Measurements from ENCODE around the gene COQ10B.
"Not testable (repeated sequence)": the region's sequence is repeated elsewhere in the genome, so short reads cannot be mapped to it uniquely, and the experiment has no call there.

COQ10B gene

DNA sequence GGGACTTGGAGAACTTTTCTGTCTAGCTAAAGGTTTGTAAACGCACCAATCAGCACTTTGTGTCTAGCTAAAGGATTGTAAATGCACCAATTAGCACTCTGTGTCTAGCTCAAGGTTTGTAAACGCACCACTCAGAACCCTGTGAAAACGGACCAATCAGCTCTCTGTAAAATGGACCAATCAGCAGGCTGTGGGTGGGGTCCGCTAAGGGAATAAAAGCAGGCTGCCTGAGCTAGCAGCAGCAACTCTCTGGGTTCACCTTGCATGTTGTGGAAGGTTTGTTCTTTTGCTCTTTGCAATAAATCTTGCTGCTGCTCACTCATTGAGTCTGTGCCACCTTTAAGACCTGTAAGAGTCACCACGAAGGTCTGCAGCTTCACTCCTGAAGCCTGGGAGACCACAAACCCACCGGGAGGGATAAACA, 2.4 kb upstream of the COQ10B start:
- not testable (repeated sequence) for DNase-seq (ENCODE audit: low read depth in 2 of 2)

DNA sequence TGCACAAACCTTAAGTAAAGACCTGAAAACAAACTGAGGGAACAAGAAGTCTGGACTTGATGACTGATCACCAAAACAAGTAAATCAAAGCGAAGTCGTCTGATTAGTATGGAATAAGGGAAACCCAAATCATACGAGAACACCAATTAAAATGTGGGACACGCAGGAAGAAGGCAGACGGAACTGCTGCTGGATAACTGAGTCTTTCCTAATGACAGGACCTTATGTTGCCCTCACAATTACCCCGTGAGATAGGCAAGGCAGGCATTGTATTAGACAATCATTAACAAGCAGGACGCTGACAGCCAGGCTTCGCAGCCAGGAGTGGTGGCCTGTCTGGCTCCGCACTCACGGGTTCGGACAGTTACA, 614 bp upstream of the COQ10B start:
- DNase-seq (ENCODE audit: low read depth in 2 of 2) = no peak

DNA sequence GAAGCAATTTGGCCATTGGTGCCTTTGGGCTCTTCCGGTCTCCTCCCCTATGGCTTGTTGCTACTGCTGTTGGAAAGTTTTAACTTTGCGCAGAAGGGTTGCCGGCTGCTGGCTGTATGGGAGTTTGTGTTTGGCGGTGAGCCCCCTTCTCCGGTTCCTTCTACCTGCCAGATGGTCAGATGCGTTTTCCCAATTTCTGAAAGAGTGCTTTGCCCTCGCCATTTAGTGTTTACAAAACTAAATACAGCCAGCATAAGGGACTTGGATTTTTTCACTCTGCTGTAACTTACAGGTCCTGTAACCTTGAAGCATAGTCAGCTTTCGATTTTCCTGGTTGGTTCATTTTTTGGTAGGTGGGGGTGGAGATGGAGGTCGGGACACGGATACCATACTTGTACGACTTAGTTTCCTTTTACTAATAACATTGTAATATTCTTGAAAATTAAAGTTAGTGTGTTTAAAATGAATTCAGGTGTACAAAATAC, 604 bp downstream of the COQ10B start:
- DNase-seq (ENCODE audit: low read depth in 2 of 2) = no peak

DNA sequence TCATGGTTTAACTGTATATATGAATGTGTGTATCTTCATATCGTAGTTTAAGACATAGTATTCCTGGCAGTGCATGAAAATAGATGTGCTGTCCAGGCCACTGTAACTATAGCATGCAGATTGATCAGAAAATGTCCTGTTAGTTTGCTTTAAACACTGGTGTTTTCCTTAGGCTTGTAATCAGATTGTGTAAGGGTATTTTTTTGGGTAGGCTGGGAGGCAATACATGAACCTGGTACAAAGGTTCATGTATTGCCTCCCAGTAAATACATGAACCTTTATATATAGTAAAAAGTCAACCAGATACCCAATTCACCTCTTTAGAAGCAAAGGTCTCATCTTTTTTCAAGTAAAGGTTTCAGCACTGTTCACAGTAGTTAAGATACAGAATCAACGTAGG, 1.6 kb downstream of the COQ10B start:
- DNase-seq (ENCODE audit: low read depth in 2 of 2) = no peak

DNA sequence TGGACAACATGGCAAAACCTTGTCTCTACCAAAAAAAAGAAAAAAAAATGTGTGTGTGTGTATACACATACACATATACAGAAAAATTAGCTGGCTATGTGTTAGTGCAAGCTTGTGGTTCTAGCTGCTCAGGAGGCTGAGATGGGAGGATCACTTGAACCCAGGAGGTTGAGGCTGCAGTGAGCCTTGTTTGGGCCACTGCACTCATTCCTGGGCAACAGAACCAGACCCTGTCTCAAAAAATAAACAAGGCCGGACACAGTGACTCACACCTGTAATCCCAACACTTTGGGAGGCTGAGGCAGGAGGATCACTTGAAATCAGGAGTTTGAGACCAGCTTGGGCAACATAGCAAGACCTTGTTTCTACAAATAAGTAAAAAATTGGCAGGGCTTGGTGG, 2.1 kb downstream of the COQ10B start:
- DNase-seq (ENCODE audit: low read depth in 2 of 2) = no peak

DNA sequence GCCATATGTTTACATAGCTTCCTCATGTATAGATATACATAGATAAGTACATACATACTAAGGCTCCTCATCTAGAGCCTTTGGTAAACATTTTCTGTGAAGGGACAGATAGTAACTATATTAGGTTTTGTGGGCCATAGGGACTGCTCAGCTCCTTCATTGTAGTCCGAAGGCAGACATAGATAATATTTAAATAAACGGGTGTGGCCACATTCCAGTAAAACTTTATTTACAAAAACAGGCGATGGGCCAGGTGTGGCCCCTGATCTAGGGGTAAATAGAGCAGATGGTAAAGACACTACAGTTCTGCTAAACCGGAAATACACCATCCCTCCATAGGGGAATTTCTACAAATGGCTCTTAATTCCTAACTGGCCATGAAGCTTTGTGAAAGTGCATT, 7.3 kb downstream of the COQ10B start:
- DNase-seq (ENCODE audit: low read depth in 2 of 2) = no peak

DNA sequence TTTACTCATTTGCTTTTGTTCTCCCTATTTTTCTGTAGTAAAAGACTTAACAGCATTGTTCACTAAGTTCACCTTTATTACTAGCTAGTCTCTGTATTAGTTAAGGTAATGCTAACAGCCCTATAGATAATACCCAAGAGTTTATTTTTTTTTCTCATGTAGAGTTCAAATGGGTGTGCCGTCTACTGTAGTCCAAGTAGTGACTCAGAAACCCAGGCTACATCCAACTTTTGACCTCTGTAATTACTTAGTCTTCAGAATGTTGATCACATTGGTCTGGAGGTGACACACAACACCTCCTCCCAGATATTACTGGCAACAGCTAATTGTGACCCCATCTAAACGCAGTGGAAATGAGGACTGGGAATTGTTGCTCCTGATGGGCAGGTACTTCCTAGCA, 7.7 kb downstream of the COQ10B start:
- DNase-seq (ENCODE audit: low read depth in 2 of 2) = no peak

DNA sequence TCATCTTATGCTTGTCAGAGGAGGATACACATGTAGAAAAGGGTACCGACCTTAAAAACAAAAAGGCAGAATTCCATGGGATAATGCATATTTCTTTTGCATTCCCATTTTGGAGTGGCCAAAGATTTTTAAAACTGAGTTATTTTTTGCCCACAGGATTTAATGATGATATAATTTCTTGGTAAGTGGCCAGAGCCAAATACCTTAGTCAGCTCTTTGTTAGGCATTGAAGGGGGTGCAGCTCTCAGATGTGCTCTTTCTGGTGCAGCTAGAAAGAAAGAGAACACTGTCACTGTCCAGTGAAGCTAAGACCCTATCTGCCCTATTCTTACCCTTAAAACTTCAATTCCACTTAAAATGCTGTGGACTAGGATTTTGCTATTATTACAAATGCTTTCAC, 10.8 kb downstream of the COQ10B start:
- DNase-seq (ENCODE audit: low read depth in 2 of 2) = no peak

DNA sequence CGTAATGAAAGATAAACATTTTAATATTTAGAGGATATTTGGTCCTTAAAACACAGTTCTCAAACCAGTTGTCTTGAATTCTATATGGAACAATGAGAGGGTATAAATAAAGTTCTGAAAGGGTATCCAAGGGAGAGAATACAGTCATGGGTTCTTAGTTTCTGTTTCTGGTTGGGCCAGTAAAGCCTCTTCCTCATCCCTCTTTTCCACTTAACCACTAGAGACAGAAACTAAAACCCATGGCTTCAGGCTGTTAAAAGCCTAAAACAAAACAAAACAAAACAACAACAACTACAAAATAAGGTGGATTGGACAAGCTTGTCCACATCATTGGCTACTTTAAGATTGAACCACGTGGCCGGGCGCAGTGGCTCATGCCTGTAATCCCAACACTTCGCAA, 18.8 kb downstream of the COQ10B start:
- no peak for DNase-seq (ENCODE audit: low read depth in 2 of 2)

DNA sequence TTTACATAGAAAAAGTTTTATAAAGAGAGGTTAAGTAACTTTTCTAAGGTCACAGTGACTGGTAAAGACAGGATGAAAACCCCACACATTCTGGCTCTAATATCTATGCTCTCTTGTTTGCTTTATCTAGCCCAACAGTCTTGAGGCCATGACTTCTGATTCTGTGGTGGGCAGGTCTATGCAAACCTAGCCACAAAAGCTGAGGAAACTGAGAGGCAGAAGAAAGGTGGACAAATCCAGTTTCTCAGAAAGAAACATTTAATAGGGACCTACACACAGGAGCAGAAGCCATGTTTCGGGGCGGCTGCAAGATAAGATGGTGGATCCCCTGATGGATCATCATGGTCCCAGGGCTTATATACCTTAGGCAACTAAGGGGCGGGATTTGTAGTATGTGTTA, 24.4 kb downstream of the COQ10B start:
- no peak for DNase-seq (ENCODE audit: low read depth in 2 of 2)

DNA sequence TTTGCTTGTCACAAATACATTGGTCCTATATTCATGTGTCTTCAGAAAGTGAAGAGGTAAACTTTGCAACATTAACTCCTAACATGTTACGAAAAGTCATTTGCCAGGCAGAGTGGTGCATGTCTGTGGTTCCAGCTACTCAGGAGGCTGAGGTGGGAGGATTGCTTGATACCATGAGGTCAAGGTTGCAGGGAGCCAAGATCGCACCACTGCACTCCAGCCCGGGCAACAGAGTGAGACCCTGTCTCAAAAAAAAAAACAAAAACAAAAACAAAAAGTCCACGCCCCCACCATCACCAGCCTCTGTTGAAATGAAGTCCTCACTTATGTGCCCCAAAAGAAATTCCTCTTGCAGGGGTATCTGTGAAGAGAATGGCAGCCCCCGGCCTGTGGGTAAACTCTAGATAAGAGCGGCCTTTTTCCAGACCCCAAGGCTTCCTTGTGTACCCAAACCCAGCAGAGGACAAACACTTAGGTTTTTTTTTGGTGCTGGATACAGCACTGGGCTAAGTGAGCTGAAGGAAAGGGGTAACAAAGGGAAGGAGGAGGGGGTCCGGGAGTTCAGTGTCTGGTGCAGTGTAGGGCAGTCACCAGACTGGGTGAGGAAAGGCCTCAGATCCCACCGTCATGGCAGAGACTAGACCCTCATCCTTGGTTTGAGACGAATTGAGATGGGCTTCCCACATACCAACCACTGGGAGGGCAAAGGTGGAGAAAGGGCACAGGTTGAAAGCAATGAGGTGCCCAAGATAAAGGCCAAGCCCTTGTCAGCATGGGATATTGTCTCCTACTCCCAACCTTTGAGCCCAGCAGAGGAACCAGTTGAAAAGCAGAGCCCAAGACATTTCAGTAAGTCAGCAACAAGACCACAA, 27.0 kb downstream of the COQ10B start:
- DNase-seq (ENCODE audit: low read depth in 2 of 2) = no peak

DNA sequence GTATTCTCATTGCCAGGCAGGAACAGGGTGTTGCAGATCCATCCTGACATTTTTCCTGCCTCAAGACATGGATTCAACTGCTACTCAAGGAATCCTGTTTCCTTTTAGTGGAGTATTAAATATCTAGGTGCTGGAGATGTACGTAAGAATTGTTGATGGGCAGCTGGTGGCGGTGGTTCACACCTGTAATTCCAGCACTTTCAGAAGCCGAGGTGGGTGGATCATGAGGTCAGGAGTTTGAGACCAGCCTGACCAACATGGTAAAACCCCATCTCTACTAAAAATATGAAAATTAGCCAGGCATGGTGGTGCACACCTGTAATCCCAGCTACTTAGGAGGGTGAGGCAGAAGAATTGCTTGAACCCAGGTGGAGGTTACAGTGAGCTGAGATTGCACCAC, 30.9 kb downstream of the COQ10B start:
- DNase-seq (ENCODE audit: low read depth in 2 of 2) = not testable (repeated sequence)

DNA sequence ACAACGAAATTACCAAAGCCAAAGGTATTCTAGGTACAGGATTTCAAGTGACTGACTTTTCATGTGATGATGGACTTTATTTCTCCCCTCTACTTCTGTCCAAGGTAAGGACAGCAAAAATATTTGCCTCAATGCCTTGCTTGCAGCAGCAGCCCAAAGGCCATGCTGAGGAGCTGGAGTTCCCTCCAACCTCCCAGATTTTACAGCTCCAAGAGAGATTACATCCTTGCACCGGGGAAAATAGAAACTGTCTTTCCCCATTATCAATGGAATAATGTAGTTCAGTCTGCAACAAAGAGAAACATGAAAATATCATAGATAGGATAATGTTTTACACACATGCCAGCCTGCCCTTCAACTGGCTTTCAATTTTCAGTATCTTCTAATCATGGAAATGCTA, 32.8 kb downstream of the COQ10B start:
- DNase-seq (ENCODE audit: low read depth in 2 of 2) = no peak

DNA sequence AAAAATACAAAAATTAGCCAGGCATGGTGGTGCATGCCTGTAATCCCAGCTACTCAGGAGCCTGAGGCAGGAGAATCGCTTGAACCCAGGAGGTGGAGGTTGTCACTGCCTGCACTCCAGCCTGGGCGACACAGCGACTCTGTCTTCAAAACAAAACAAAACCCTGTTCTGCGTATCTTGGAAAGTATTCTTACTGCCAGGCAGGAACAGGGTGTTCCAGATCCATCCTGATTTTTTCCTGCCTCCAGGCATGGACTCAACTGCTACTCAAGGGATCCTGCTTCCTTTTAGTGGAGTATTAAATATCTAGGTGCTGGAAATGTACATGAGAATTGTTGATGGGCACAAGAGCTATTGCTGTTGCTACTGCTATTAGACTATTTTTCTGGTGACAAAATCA, 34.0 kb downstream of the COQ10B start:
- no peak for DNase-seq (ENCODE audit: low read depth in 2 of 2)

DNA sequence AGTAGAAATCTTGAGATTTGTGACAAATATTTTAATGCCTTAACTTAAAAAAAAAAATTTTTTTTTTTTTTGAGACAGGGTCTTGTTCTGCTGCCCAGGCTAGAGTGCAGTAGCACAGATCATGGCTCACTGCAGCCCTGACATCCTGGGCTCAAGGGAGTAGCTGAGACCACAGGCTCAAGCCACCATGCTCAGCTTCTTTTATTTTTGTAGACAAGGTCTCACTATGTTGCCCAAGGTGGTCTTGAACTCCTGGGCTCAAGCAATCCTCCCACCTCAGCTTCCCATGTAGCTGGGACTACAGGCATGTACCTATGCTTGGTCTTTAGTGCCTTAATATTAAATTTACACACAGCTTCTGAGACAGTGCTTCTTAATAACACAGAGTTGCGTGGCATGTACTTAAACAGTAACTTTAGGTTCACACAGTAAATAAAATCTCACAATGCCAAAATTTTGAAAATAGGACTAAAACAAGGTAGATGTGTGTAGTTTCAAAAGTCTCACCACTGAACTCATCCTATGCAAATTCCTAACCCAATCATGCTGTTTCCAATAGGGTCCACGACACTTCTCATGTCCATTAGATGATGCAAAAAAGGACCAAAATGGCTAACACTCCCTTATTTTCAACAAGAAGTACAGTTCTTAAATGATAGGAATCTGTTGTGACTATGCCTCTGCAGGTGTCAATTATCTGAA, 42.2 kb downstream of the COQ10B start:
- no peak for DNase-seq (ENCODE audit: low read depth in 2 of 2)

DNA sequence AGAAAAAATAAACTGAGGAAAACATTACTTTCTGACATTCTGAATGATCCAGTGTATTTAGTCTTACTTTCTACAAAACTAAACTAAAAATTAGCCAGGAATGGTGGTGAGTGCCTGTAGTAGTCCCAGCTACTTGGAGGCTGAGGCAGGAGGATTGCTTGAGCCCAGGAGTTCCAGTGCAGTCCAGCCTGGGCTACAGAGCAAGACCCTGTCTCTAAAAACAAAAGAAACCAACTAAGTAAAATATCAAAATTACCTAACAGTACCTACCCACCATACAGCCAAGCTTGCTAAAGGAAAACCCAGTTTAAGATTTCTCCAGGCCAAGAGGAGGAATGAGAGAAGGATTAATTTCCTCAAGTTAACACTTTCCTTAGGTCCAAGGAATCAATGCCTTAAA, 43.3 kb downstream of the COQ10B start:
- DNase-seq (ENCODE audit: low read depth in 2 of 2) = no peak

DNA sequence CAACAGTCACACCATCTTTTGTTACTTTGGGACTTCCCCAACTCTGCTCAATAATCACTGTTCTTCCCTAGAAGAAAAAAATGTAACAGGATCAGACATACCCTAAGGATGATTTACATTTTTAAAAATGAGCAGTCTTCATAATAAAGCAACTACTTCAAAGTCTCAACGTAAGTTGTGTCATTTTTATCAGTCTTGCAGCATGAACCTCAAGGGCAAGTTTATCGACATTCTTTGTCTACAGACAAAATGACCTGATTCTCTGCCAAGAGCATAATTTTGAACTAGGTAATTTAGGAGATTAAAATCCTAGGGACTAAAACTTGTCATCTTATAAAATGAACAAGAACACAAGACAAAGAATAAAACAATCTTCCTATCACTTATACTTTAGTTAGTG, 44.0 kb downstream of the COQ10B start:
- no peak for DNase-seq (ENCODE audit: low read depth in 2 of 2)

DNA sequence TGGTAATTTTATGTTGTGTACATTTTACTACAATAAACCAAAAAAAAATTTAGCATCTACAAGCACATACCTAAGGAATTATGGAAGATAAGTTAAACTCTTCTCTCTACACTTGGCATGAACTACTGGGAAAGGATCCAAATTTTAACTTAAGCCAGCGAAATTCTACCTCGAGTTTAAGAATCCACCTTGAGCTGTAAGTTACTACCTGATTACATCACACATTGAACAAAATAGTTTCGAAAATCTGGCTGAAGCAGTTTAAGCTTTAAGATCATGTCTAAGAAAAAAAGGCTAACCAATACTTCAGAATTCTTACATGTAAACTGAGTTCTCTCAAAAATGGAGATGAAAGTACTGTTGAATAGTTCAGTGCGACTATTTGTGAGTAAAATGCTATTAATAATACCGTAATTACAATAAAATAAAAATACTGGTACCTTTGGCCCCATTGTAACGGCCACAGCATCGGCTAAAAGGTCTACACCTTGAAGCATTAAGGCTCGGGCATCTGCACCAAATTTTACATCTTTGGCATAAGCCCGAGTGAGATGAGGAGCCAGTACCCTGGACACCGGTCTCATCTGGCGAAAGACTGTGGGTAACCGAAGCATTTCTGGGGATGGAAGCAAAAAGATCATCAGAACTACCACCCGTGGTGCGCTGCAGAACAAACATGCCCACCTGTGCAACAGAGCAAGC, 45.0 kb downstream of the COQ10B start:
- DNase-seq (ENCODE audit: low read depth in 2 of 2) = no peak

DNA sequence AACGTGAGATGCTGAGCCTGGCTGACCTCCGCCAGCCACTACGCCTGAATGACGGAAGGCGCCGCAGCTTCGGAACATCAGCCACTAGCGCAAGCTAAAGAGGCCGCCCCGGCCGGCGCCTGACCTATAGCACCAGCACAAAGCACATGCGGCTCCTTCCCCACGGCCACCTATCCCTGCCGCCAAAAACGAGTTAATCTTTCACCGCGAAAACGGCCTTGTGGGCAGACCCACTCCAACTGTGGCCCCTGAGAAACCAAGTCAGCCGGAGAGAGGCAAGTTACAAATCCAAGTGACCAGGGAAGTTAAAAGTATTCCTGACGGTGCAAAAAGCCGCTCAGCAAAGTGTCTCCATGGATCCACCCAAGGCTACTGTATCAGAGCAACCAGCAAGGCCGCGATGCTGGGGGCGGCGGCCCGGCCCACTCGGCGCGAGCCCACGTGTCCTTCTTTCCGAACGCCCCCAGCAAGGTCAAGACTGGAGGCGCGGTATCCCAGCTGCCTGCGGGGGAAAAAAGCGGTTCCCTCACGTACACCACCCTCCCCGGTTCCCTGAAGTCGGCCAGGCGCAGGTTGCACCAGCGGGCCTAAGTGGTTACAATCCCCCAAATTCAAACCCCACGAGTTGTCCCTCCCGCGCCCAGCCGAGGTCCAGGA, 45.7 kb downstream of the COQ10B start:
- DNase-seq (ENCODE audit: low read depth in 2 of 2) = peak; percentile 23 to 27

DNA sequence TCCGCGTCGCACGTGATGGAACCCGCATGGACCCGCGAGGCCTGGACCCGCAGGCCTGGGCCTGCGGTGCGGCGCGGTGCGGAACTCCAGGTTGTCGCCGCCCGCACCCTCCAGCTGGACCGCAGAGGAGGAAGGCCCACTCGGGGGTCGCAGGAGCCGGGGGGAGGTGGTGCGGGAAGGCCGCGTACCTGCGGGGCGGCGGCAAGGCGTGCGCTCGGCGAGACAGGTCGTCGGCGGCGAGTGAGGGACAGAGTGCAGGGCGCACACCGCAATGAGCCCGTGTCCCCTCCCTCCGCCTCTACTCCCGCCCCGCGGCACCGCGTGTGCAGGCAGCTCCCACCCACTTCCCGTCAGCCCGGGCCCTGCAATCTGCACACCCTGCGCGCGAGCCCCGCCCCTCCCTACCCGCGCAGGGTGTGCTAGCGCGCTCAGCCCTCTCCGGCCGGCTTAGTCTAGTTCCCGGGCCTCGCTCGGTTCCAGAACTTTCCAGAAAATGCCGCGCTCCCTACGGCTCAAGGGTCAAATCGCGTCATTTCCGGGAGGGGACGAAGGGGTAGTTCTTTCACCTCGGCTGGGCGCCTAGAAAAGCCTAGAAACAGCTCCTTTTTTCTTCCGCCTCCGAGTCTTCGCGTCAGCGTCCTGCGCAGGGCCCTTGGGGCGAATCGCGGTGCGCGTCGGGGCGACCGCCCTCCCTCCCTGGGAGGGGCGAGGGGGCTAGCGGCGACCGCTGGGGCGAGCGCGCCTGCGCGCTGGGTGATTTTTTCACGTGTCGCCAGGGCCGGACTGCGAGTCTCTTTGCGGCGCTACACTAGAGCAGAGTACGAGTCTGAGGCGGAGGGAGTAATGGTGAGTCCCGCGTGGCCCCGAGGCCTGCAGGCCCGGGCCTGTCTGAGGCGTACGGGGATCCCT, 46.5 kb downstream of the COQ10B start, which contains the start of the genes HSPD1 and HSPE1:
HSPD1 (minus strand) TSS at position 247 of the 909 bp plus-strand sequence. CDS start 992 bp downstream, outside the sequence.
HSPE1 (plus strand) TSS at position 786 of the 909 bp plus-strand sequence; CDS start at position 844, 58 bp downstream.
- DNase-seq (ENCODE audit: low read depth in 2 of 2) = peak; percentile 97 to 98
